ENCODE results near the gene DBET. TPM values are rescaled to one million over a fixed set of nuclear protein-coding genes. Genes with fewer than 3 reads are reported as not detected.
"Not testable (repeated sequence)": the region's sequence is repeated elsewhere in the genome, so short reads cannot be mapped to it uniquely, and the experiment has no call there.

DBET gene
- polyA plus RNA-seq, 1 experiment: not detected

- CTCF ChIA-PET; H3K4me3 ChIP-seq (ENCODE audit: low read depth, low read length): not testable (repeated sequence)
Observed at GRCh38 chr4:190037704-190038388, 26.5 kb upstream of the DBET start.

GRCh38 chr4:190040873-190041272 is 23.4 kb upstream of the DBET start:
- H3K27me3 ChIP-seq (ENCODE audit: control insufficient read depth, insufficient read depth, low read length); DNase-seq (ENCODE audit: low read depth); H3K36me3 ChIP-seq (ENCODE audit: control insufficient read depth, insufficient read depth, low read length); H3K4me3 ChIP-seq (ENCODE audit: low read depth, low read length); CTCF ChIA-PET; POLR2A ChIA-PET: not testable (repeated sequence)

More at GRCh38 chr4:190037704-190038388, 26.5 kb upstream of the DBET start:
- POLR2A ChIA-PET; H3K27me3 ChIP-seq (ENCODE audit: control insufficient read depth, insufficient read depth, low read length); DNase-seq (ENCODE audit: low read depth); H3K36me3 ChIP-seq (ENCODE audit: control insufficient read depth, insufficient read depth, low read length): not testable (repeated sequence)

GRCh38 chr4:190047627-190048026 is 16.7 kb upstream of the DBET start:
- H3K36me3 ChIP-seq (ENCODE audit: control insufficient read depth, insufficient read depth, low read length); CTCF ChIA-PET; POLR2A ChIA-PET; H3K4me3 ChIP-seq (ENCODE audit: low read depth, low read length); DNase-seq (ENCODE audit: low read depth); H3K27me3 ChIP-seq (ENCODE audit: control insufficient read depth, insufficient read depth, low read length): not testable (repeated sequence)

GRCh38 chr4:190049378-190050239 is 14.7 kb upstream of the DBET start:
- H3K27me3 ChIP-seq (ENCODE audit: control insufficient read depth, insufficient read depth, low read length); CTCF ChIA-PET; DNase-seq (ENCODE audit: low read depth); POLR2A ChIA-PET; H3K36me3 ChIP-seq (ENCODE audit: control insufficient read depth, insufficient read depth, low read length); H3K4me3 ChIP-seq (ENCODE audit: low read depth, low read length): not testable (repeated sequence)

- CTCF ChIA-PET; H3K36me3 ChIP-seq (ENCODE audit: control insufficient read depth, insufficient read depth, low read length); H3K4me3 ChIP-seq (ENCODE audit: low read depth, low read length); POLR2A ChIA-PET; H3K27me3 ChIP-seq (ENCODE audit: control insufficient read depth, insufficient read depth, low read length); DNase-seq (ENCODE audit: low read depth): not testable (repeated sequence)
Observed at GRCh38 chr4:190058997-190059396, 5.3 kb upstream of the DBET start.

- POLR2A ChIA-PET; H3K36me3 ChIP-seq (ENCODE audit: control insufficient read depth, insufficient read depth, low read length); H3K4me3 ChIP-seq (ENCODE audit: low read depth, low read length); CTCF ChIA-PET; H3K27me3 ChIP-seq (ENCODE audit: control insufficient read depth, insufficient read depth, low read length); DNase-seq (ENCODE audit: low read depth): not testable (repeated sequence)
Observed at GRCh38 chr4:190064805-190065204, 503 bp downstream of the DBET start.

GRCh38 chr4:190068351-190068750 is 4.0 kb downstream of the DBET start:
- H3K27me3 ChIP-seq (ENCODE audit: control insufficient read depth, insufficient read depth, low read length); POLR2A ChIA-PET; H3K4me3 ChIP-seq (ENCODE audit: low read depth, low read length); CTCF ChIA-PET; H3K36me3 ChIP-seq (ENCODE audit: control insufficient read depth, insufficient read depth, low read length); DNase-seq (ENCODE audit: low read depth): not testable (repeated sequence)

- H3K4me3 ChIP-seq (ENCODE audit: low read depth, low read length); CTCF ChIA-PET; H3K36me3 ChIP-seq (ENCODE audit: control insufficient read depth, insufficient read depth, low read length); DNase-seq (ENCODE audit: low read depth); H3K27me3 ChIP-seq (ENCODE audit: control insufficient read depth, insufficient read depth, low read length); POLR2A ChIA-PET: not testable (repeated sequence)
Observed at GRCh38 chr4:190093052-190093451, 28.8 kb downstream of the DBET start.

- H3K4me3 ChIP-seq (ENCODE audit: low read depth, low read length); DNase-seq (ENCODE audit: low read depth); H3K36me3 ChIP-seq (ENCODE audit: control insufficient read depth, insufficient read depth, low read length); H3K27me3 ChIP-seq (ENCODE audit: control insufficient read depth, insufficient read depth, low read length); POLR2A ChIA-PET; CTCF ChIA-PET: not testable (repeated sequence)
Observed at GRCh38 chr4:190094031-190094430, 29.7 kb downstream of the DBET start.

GRCh38 chr4:190095335-190095734 is 31.0 kb downstream of the DBET start:
- H3K27me3 ChIP-seq (ENCODE audit: control insufficient read depth, insufficient read depth, low read length); POLR2A ChIA-PET; DNase-seq (ENCODE audit: low read depth); H3K36me3 ChIP-seq (ENCODE audit: control insufficient read depth, insufficient read depth, low read length); H3K4me3 ChIP-seq (ENCODE audit: low read depth, low read length); CTCF ChIA-PET: not testable (repeated sequence)

- CTCF ChIA-PET; H3K27me3 ChIP-seq (ENCODE audit: control insufficient read depth, insufficient read depth, low read length); DNase-seq (ENCODE audit: low read depth); H3K4me3 ChIP-seq (ENCODE audit: low read depth, low read length); H3K36me3 ChIP-seq (ENCODE audit: control insufficient read depth, insufficient read depth, low read length); POLR2A ChIA-PET: not testable (repeated sequence)
Observed at GRCh38 chr4:190099605-190100004, 35.3 kb downstream of the DBET start.

- CTCF ChIA-PET; H3K36me3 ChIP-seq (ENCODE audit: control insufficient read depth, insufficient read depth, low read length); POLR2A ChIA-PET: not testable (repeated sequence)
Observed at GRCh38 chr4:190101525-190101924, 37.2 kb downstream of the DBET start.

GRCh38 chr4:190106191-190106590 is 41.9 kb downstream of the DBET start:
- POLR2A ChIA-PET, CTCF ChIA-PET: not testable (repeated sequence)

More at GRCh38 chr4:190101525-190101924, 37.2 kb downstream of the DBET start:
- not testable (repeated sequence) for H3K4me3 ChIP-seq (ENCODE audit: low read depth, low read length); DNase-seq (ENCODE audit: low read depth); H3K27me3 ChIP-seq (ENCODE audit: control insufficient read depth, insufficient read depth, low read length)

More at GRCh38 chr4:190106191-190106590, 41.9 kb downstream of the DBET start:
- H3K4me3 ChIP-seq (ENCODE audit: low read depth, low read length); H3K36me3 ChIP-seq (ENCODE audit: control insufficient read depth, insufficient read depth, low read length); DNase-seq (ENCODE audit: low read depth); H3K27me3 ChIP-seq (ENCODE audit: control insufficient read depth, insufficient read depth, low read length): not testable (repeated sequence)
